ENCODE data around the gene ADCY2. TPM values are rescaled to one million over a fixed set of nuclear protein-coding genes. Genes with fewer than 3 reads are reported as not detected.

Gene ADCY2
- total RNA-seq, 1 experiment from 2014 or later: 31.3 TPM

DNA sequence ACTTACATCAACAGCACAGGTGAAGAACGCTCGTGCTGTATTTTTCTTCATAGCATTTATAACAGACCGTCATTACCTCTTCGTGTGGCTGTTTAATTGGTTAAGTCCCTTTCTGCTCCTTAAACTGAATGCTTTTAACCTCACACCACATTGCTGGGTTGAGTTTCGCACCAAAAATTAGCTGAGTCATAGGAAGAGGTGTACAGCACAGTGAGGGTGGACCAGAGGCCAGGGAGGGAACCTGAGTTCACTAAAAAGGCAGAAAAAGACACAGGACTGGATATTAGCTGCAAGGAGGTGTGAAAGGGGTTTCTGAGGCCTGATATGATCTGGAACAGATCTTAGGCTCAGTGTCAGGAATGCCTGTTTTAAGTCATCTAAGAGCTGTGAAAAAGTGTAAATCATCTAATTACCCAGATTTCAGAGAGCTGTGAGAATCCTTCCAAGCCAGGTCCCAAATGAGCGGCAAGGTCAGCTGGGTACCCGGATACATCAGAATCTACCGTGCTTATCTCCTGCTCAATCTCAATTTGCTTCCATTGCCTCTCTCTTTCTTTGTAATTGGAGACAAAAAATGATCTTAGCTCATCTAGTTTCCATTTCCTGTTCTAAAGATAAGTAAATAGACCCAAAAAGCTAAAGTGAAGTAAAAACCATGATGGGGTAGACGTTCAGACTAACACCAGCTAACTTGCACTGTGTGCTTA, 462.1 kb downstream of the ADCY2 start:
- no peaks in the 10 kb centered on the region for H4K20me1 ChIP-seq (ENCODE audit: control insufficient read depth, insufficient read depth, insufficient read length)
- H2BK120ac ChIP-seq (ENCODE audit: low read depth, low read length, poor library complexity, severe bottlenecking): no peak overlapping the region
- H3K23ac ChIP-seq (ENCODE audit: insufficient read length, low read depth, low read length): no peak overlapping the region
- H3K4me3 Mint-ChIP-seq: no peak overlapping the region
- H4K91ac ChIP-seq (ENCODE audit: insufficient read length, low read depth, low read length): no peak overlapping the region
- no peak overlapping the region for H3K4me2 ChIP-seq (ENCODE audit: insufficient read depth, insufficient read length, low read length)
- H3T11ph ChIP-seq (ENCODE audit: low read length): no peak overlapping the region
- no peak overlapping the region for H2BK20ac ChIP-seq (ENCODE audit: low read depth, low read length, poor library complexity, severe bottlenecking)
- H3K14ac ChIP-seq (ENCODE audit: insufficient read depth, low read length): no peak overlapping the region
- no peak overlapping the region for H3K9ac ChIP-seq (ENCODE audit: extremely low read depth, insufficient read length, low read length)
- no peak overlapping the region for H4K5ac ChIP-seq (ENCODE audit: insufficient read length, low read depth, low read length)
- no peak overlapping the region for H3K56ac ChIP-seq (ENCODE audit: insufficient read length, low read depth, low read length)
- peaks cover 6 to 35% (median 24%) of the 10 kb centered on the region in 3 experiments for H3K36me3 Mint-ChIP-seq (ENCODE audit: insufficient read depth in 1 of 3, low read depth in 3 of 3)
- H3K27me3 ChIP-seq (ENCODE audit: insufficient read depth, low read length): no peaks in the 10 kb centered on the region
- peaks cover 2% of the 10 kb centered on the region; the same call in 1 of the 2 replicates for H3K27me3 Mint-ChIP-seq (ENCODE audit: low read depth)
- H3K79me1 ChIP-seq (ENCODE audit: insufficient read depth, low read depth, low read length, poor library complexity, severe bottlenecking): no peaks in the 10 kb centered on the region
- H2BK12ac ChIP-seq (ENCODE audit: insufficient read length, low read depth, low read length): no peak overlapping the region
- no peak overlapping the region for H4K8ac ChIP-seq (replicated peaks; ENCODE audit: insufficient read length, low read depth, low read length)
- TF ChIP-seq, protein P1, sequence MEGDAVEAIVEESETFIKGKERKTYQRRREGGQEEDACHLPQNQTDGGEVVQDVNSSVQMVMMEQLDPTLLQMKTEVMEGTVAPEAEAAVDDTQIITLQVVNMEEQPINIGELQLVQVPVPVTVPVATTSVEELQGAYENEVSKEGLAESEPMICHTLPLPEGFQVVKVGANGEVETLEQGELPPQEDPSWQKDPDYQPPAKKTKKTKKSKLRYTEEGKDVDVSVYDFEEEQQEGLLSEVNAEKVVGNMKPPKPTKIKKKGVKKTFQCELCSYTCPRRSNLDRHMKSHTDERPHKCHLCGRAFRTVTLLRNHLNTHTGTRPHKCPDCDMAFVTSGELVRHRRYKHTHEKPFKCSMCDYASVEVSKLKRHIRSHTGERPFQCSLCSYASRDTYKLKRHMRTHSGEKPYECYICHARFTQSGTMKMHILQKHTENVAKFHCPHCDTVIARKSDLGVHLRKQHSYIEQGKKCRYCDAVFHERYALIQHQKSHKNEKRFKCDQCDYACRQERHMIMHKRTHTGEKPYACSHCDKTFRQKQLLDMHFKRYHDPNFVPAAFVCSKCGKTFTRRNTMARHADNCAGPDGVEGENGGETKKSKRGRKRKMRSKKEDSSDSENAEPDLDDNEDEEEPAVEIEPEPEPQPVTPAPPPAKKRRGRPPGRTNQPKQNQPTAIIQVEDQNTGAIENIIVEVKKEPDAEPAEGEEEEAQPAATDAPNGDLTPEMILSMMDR (conservative IDR thresholded peaks at IDR 0.05): no peak
- H3K18ac ChIP-seq (ENCODE audit: insufficient read length, low read depth, low read length): no peak overlapping the region
- no peaks in the 10 kb centered on the region for H3K23me2 ChIP-seq (ENCODE audit: insufficient read length, low read depth, low read length, poor library complexity, severe bottlenecking)
- no peak overlapping the region for H2BK15ac ChIP-seq (ENCODE audit: low read depth, low read length)
- DNase-seq: no peak
- H3K27ac ChIP-seq (ENCODE audit: insufficient read length, low read depth, low read length): no peak overlapping the region
- peaks cover 0 to 5% of the 10 kb centered on the region in 2 experiments; a peak in 3 of 5 replicates for H3K9me3 Mint-ChIP-seq
- H3K9me3 ChIP-seq (ENCODE audit: control insufficient read depth, low read depth, low read length): no peaks in the 10 kb centered on the region
- H3K4ac ChIP-seq (ENCODE audit: low read depth, low read length): no peak overlapping the region
- H3K4me1 Mint-ChIP-seq: peaks cover 2 to 3% of the 10 kb centered on the region in 2 experiments; a peak in 3 of 4 replicates
- H2AK5ac ChIP-seq (ENCODE audit: insufficient read length, low read length): no peak overlapping the region
- no CpG with 5 or more reads among the region's 9 CpGs for WGBS (ENCODE audit: extremely low coverage, insufficient read length, low lambda C conversion rate)
- no peaks in the 10 kb centered on the region for H3K79me2 ChIP-seq (ENCODE audit: insufficient read depth, low read length)
- H2BK5ac ChIP-seq (ENCODE audit: insufficient read length, low read length): no peak overlapping the region
- peak overlapping the region in 1 of 3 experiments; percentile 58; a peak in 1 of 7 replicates for H3K27ac Mint-ChIP-seq
- H2AFZ ChIP-seq (ENCODE audit: low read length): no peak overlapping the region
- H3K4me1 ChIP-seq (ENCODE audit: insufficient read depth, low read length): no peaks in the 10 kb centered on the region

Data from H9 (cell line).